Left ventricle myocardium inferior (tissue), 1 donor: ENCODE results near the gene TMEM94. TPM values are rescaled to one million over a fixed set of nuclear protein-coding genes. Genes with fewer than 3 reads are reported as not detected.

Experiments
- DNase-seq: peaks from one replicate; pipeline ENCODE4 v3.0.0-alpha.2; 2020
- H3K27ac ChIP-seq: fragments of 200-600 bp; replicated peaks from 2 replicates; pipeline ENCODE4 v1.8.0; 2021
- H3K27me3 ChIP-seq: fragments of 200-600 bp; 2 replicates; pipeline ENCODE4 v1.8.0; 2021; ENCODE audit warnings: low read depth
- H3K36me3 ChIP-seq: fragments of 200-600 bp; 2 replicates; pipeline ENCODE4 v1.8.0; 2021
- H3K4me1 ChIP-seq: fragments of 200-600 bp; 2 replicates; pipeline ENCODE4 v1.8.0; 2021
- H3K4me3 ChIP-seq: fragments of 200-600 bp; 2 replicates; pipeline ENCODE4 v1.8.0; 2021; ENCODE audit warnings: mild to moderate bottlenecking, moderate library complexity
- H3K9me3 ChIP-seq: fragments of 200-600 bp; replicated peaks from 2 replicates; pipeline ENCODE4 v1.8.0; 2021
- intact Hi-C: fragments of 100-400 bp; cut with micrococcal nuclease; formaldehyde crosslinking; loops from one replicate; pipeline ENCODE4 v1.11.0; 2022
- total RNA-seq: library from RNA; stranded (reverse); fragmentation: NEBNext Ultra II Directional; extraction: Animal tissue kit (Norgen Biotek cat#: 25700); gene quantifications from one replicate; pipeline ENCODE4 v1.2.1, GENCODE V29; 2021
- TF ChIP-seq, protein P1 (sequence below): fragments of 200-600 bp; IDR thresholded peaks from 2 replicates; pipeline ENCODE4 v1.8.0; 2021; ENCODE audit warnings: antibody characterized with exemption, mild to moderate bottlenecking, borderline replicate concordance
- donor health status: DM: no; HTN: yes; CAD: no; lungs with severe emphysema.

TMEM94 gene
- total RNA-seq, 1 donor from 2014 or later: 38.8 TPM

DNA sequence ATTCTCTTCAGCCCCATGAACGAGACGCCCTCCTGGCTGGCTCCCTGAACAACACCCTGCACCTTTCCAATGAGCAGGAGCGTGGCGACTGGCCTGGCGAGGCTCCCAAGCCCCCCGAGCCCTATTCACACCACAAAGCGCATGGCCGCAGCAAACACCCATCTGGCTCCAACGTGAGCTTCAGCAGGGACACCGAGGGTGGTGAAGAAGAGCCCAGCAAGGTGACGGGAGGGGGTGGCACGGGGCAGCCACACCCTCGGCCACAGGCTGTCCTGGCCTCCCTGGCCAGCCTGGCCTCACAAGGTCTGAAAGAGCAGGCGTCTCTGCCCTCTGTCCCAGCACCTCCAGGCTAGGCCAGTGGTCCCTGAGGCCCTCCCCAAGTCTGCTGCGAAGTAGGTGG is 35.2 kb downstream of the TMEM94 start:
- TF ChIP-seq, protein P1, sequence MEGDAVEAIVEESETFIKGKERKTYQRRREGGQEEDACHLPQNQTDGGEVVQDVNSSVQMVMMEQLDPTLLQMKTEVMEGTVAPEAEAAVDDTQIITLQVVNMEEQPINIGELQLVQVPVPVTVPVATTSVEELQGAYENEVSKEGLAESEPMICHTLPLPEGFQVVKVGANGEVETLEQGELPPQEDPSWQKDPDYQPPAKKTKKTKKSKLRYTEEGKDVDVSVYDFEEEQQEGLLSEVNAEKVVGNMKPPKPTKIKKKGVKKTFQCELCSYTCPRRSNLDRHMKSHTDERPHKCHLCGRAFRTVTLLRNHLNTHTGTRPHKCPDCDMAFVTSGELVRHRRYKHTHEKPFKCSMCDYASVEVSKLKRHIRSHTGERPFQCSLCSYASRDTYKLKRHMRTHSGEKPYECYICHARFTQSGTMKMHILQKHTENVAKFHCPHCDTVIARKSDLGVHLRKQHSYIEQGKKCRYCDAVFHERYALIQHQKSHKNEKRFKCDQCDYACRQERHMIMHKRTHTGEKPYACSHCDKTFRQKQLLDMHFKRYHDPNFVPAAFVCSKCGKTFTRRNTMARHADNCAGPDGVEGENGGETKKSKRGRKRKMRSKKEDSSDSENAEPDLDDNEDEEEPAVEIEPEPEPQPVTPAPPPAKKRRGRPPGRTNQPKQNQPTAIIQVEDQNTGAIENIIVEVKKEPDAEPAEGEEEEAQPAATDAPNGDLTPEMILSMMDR: no peak
- H3K9me3 ChIP-seq: no peaks in the 10 kb centered on the region
- peaks cover 55% of the 10 kb centered on the region for H3K36me3 ChIP-seq

DNA sequence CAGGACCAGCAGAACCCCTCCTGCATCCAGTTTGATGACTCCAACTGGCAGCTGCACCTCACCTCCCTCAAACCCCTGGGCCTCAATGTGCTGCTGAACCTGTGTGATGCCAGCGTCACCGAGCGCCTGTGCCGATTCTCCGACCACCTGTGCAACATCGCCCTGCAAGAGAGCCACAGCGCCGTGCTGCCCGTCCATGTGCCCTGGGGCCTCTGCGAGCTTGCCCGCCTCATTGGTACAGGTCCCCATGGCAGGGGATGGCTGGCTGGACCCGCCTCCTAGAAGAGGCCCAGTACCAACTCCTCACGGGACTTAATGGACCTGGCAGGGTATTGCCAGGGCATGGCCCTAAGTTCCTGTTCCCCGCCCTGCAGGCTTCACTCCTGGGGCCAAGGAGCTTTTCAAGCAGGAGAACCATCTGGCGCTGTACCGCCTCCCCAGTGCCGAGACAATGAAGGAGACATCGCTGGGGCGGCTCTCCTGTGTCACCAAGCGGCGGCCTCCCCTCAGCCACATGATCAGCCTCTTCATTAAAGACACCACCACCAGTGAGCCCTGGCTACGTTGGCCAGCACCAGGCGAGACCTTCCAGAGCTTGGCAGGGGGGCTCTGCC is 36.2 kb downstream of the TMEM94 start:
- no peaks in the 10 kb centered on the region for H3K27me3 ChIP-seq
- peaks cover 65% of the 10 kb centered on the region for H3K36me3 ChIP-seq
- TF ChIP-seq, protein P1: no peak
- intact Hi-C loops: no loop called here
- H3K9me3 ChIP-seq: no peaks in the 10 kb centered on the region
- no peak overlapping the region for H3K27ac ChIP-seq
- no peak for DNase-seq
- peaks cover 40% of the 10 kb centered on the region for H3K4me1 ChIP-seq
- no peak overlapping the region for H3K4me3 ChIP-seq

More for the DNA sequence above, 35.2 kb downstream of the TMEM94 start:
- intact Hi-C loops: no loop called here
- H3K4me1 ChIP-seq: peaks cover 47% of the 10 kb centered on the region
- DNase-seq: no peak
- H3K27ac ChIP-seq: no peak overlapping the region
- no peak overlapping the region for H3K4me3 ChIP-seq
- no peaks in the 10 kb centered on the region for H3K27me3 ChIP-seq

DNA sequence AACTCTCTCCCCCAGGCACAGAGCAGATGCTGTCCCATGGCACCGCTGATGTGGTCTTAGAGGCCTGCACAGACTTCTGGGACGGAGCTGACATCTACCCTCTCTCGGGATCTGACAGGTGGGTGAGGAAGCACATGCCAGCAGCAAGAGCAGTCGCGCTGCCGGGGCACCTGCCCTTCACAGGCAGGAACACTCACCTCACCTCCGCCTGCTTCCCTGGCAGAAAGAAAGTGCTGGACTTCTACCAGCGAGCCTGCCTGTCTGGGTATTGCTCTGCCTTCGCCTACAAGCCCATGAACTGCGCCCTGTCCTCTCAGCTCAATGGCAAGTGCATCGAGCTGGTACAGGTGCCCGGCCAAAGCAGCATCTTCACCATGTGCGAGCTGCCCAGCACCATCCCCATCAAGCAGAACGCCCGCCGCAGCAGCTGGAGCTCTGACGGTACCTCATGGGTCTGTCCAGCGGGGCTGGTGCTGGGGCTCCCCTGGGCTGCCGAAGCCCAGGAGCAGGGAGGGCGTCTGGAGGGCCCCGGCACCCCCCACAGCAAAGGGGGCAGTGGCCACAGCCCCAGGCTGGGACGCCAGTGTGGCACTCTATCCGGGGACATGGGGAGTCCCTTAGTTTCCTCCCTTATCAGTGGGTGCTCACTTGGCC is 37.2 kb downstream of the TMEM94 start:
- H3K4me1 ChIP-seq: peaks cover 40% of the 10 kb centered on the region
- intact Hi-C loops: no loop called here
- peaks cover 74% of the 10 kb centered on the region for H3K36me3 ChIP-seq
- H3K4me3 ChIP-seq: no peak overlapping the region
- H3K27me3 ChIP-seq: no peaks in the 10 kb centered on the region
- TF ChIP-seq, protein P1: no peak
- H3K9me3 ChIP-seq: no peaks in the 10 kb centered on the region
- DNase-seq: no peak
- no peak overlapping the region for H3K27ac ChIP-seq

DNA sequence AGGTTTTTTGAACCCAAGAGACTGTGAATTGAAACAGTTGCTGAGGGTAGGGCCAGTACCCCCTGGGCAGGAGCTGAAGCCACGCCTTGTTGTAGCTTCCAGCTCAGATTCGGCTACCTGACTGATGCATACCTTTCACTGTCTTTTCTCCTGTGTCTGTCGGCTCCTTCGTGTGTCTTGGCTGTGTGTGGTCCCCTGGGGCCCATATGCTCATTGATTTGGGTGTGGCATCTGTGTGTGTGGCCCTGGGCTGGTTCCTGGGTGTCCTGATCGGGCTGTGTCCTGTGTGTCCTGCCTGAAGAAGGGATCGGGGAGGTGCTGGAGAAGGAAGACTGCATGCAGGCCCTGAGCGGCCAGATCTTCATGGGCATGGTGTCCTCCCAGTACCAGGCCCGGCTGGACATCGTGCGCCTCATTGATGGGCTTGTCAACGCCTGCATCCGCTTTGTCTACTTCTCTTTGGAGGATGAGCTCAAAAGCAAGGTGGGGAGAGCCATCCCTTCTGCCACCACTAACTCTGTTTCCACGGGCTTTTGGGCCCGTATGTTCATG is 38.0 kb downstream of the TMEM94 start:
- intact Hi-C loops: no loop called here
- no peak for DNase-seq
- peaks cover 82% of the 10 kb centered on the region for H3K36me3 ChIP-seq
- peaks cover 40% of the 10 kb centered on the region for H3K4me1 ChIP-seq
- no peaks in the 10 kb centered on the region for H3K27me3 ChIP-seq
- TF ChIP-seq, protein P1: no peak
- H3K4me3 ChIP-seq: no peak overlapping the region
- H3K27ac ChIP-seq: no peak overlapping the region
- no peaks in the 10 kb centered on the region for H3K9me3 ChIP-seq

DNA sequence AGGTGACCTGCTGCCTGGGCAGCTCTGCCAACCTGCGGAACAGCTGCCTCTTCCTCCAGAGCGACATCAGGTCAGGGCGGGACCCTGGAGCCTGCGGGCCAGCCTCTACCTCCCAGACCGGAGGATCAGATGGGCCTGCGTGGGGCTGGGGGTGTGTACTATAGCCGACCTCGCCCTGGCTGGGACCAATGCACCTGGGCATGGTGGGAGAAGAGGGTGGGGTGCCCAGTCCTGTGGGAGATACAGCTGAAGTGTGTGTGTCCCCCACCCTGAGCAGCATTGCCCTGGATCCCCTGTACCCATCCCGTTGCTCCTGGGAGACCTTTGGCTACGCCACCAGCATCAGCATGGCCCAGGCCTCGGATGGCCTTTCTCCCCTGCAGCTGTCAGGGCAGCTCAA is 39.6 kb downstream of the TMEM94 start:
- Histone ChIP-seq H3K4me3 (no peak overlapping the region), H3K36me3 (peaks cover 96% of the 10 kb centered on the region), H3K27me3 (no peaks in the 10 kb centered on the region), H3K27ac (no peak overlapping the region), H3K9me3 (no peaks in the 10 kb centered on the region), H3K4me1 (peaks cover 40% of the 10 kb centered on the region)
- TF ChIP-seq, protein P1: no peak
- intact Hi-C loops: no loop called here
- no peak for DNase-seq
